Coronary artery (tissue), 2 donors: ENCODE measurements around the gene RARG.

ENCODE experiments used
- DNase-seq: peaks from one replicate; pipeline ENCODE4 v3.0.0-alpha.2; 2017; ENCODE audit warnings: low spot score
- H3K27ac ChIP-seq, 2 donors: fragments of 200-600 bp; sonication (generic); one replicate each; pipeline ENCODE4 v1.5.1; 2016 to 2019
- H3K4me3 ChIP-seq: fragments of 200-600 bp; sonication (generic); 2 replicates; pipeline ENCODE4 v1.5.1; 2016; ENCODE audit warnings: mild to moderate bottlenecking, moderate library complexity
- CTCF ChIP-seq: fragments of 200-600 bp; sonication (generic); IDR thresholded peaks from one replicate; pipeline ENCODE4 v1.5.1; 2019; ENCODE audit warnings: antibody characterized with exemption

Gene RARG

GRCh38 chr12:53174881-53175491 is 57.0 kb downstream of the RARG start:
- peak; percentile 67 for DNase-seq
- no peak overlapping the region for H3K4me3 ChIP-seq
- no peak overlapping the region for H3K27ac ChIP-seq
- no peak for TF ChIP-seq CTCF

GRCh38 chr12:53173085-53173715 is 58.8 kb downstream of the RARG start:
- peak; percentile 61 for DNase-seq
- no peak for TF ChIP-seq CTCF
- Histone ChIP-seq H3K27ac (no peak overlapping the region), H3K4me3 (no peak overlapping the region)

- TF ChIP-seq CTCF = no peak
- Histone ChIP-seq H3K4me3 (no peak overlapping the region), H3K27ac (no peak overlapping the region)
- peak; percentile 59 for DNase-seq
Observed at GRCh38 chr12:53172352-53172751, 59.7 kb downstream of the RARG start.

- H3K27ac ChIP-seq = no peak overlapping the region
- no peak overlapping the region for H3K4me3 ChIP-seq
- peak; percentile 41 for DNase-seq
- TF ChIP-seq CTCF = no peak
Observed at GRCh38 chr12:53171725-53172329, 60.2 kb downstream of the RARG start.

- TF ChIP-seq CTCF = no peak
- peak; percentile 60 for DNase-seq
- Histone ChIP-seq H3K27ac (no peak overlapping the region), H3K4me3 (no peak overlapping the region)
Observed at GRCh38 chr12:53170876-53171724, 60.9 kb downstream of the RARG start.

GRCh38 chr12:53170215-53170614 is 61.8 kb downstream of the RARG start:
- TF ChIP-seq CTCF = no peak
- no peak overlapping the region for H3K27ac ChIP-seq
- no peak for DNase-seq
- no peak overlapping the region for H3K4me3 ChIP-seq
